OCI-LY1 (cell line): Measurements from ENCODE around the gene FBXO9.

Experiments
- H2AFZ ChIP-seq: fragments of 200-600 bp; sonication (generic), shearing (Covaris generic); 2 replicates; pipeline ENCODE4 v1.6.0; 2014; ENCODE audit warnings: antibody characterized with exemption, mild to moderate bottlenecking, low read length
- H3F3A ChIP-seq: fragments of 200-600 bp; sonication (generic), shearing (Covaris generic); 2 replicates; pipeline ENCODE4 v1.6.0; 2014; ENCODE audit warnings: mild to moderate bottlenecking, antibody characterized with exemption, low read length, moderate library complexity; ENCODE audit not compliant: insufficient read depth
- H3K27ac ChIP-seq: fragments of 200-600 bp; sonication (generic); 2 replicates; pipeline ENCODE4 v1.5.1; 2014; ENCODE audit warnings: low read length, mixed run types, mild to moderate bottlenecking, low read depth; ENCODE audit not compliant: poor library complexity, severe bottlenecking
- H3K27me3 ChIP-seq: fragments of 200-600 bp; sonication (generic); 2 replicates; pipeline ENCODE4 v1.6.0; 2014; ENCODE audit warnings: antibody characterized with exemption, mild to moderate bottlenecking, low read length, moderate library complexity; ENCODE audit not compliant: insufficient read depth
- H3K36me3 ChIP-seq: fragments of 200-600 bp; sonication (generic); 2 replicates; pipeline ENCODE4 v1.6.1; 2014; ENCODE audit warnings: mild to moderate bottlenecking, antibody characterized with exemption, low read length, moderate library complexity, mixed read lengths; ENCODE audit not compliant: insufficient read depth
- H3K4me1 ChIP-seq: fragments of 200-600 bp; sonication (generic); 2 replicates; pipeline ENCODE4 v1.5.1; 2014; ENCODE audit warnings: mild to moderate bottlenecking, low read length, moderate library complexity; ENCODE audit not compliant: insufficient read depth, severe bottlenecking
- H3K4me2 ChIP-seq: fragments of 200-600 bp; sonication (generic), shearing (Covaris generic); 2 replicates; pipeline ENCODE4 v1.6.1; 2014; ENCODE audit warnings: low read length
- H3K4me3 ChIP-seq: fragments of 200-600 bp; sonication (generic); 2 replicates; pipeline ENCODE4 v1.5.1; 2014; ENCODE audit warnings: low read length, low read depth, mild to moderate bottlenecking, mixed read lengths; ENCODE audit not compliant: poor library complexity, severe bottlenecking
- H3K79me2 ChIP-seq: fragments of 200-600 bp; shearing (Covaris generic); 2 replicates; pipeline ENCODE4 v1.6.1; 2016; ENCODE audit warnings: mixed run types, low read length, mixed read lengths; ENCODE audit not compliant: insufficient read depth
- H3K9ac ChIP-seq: fragments of 200-600 bp; sonication (generic), shearing (Covaris generic); 2 replicates; pipeline ENCODE4 v1.6.1; 2014; ENCODE audit warnings: mild to moderate bottlenecking, low read length, mixed read lengths
- H3K9me2 ChIP-seq: fragments of 200-600 bp; sonication (generic), shearing (Covaris generic); 2 replicates; pipeline ENCODE4 v1.6.1; 2014; ENCODE audit warnings: low read depth, mild to moderate bottlenecking, low read length, mixed read lengths
- H3K9me3 ChIP-seq: fragments of 200-600 bp; shearing (Covaris generic); 2 replicates; pipeline ENCODE4 v1.6.1; 2014; ENCODE audit warnings: low read length, mixed read lengths
- H4K20me1 ChIP-seq: fragments of 200-600 bp; sonication (generic), shearing (Covaris generic); 2 replicates; pipeline ENCODE4 v1.6.0; 2016; ENCODE audit warnings: mild to moderate bottlenecking, low read length; ENCODE audit not compliant: insufficient read depth
- CTCF ChIP-seq: fragments of 200-600 bp; sonication (generic), shearing (Covaris generic); IDR thresholded peaks from 2 replicates; pipeline ENCODE4 v1.5.1; 2017; ENCODE audit warnings: mild to moderate bottlenecking, antibody characterized with exemption, low read length, moderate library complexity, mixed read lengths
- EZH2 ChIP-seq: fragments of 200-600 bp; sonication (generic), shearing (Covaris generic); IDR thresholded peaks from 2 replicates; pipeline ENCODE4 v1.8.0; 2017; ENCODE audit warnings: borderline replicate concordance, mixed run types, mild to moderate bottlenecking, antibody characterized with exemption, low read length, moderate library complexity, mixed read lengths

FBXO9 gene

GRCh38 chr6:53067849-53068361 lies 2.7 kb downstream of the FBXO9 start:
- Histone ChIP-seq H3K4me3 (no peak overlapping the region), H3K9me2 (no peaks in the 10 kb centered on the region), H3K9ac (no peak overlapping the region), H3K79me2 (no peaks in the 10 kb centered on the region), H3K27ac (no peak overlapping the region), H3K4me1 (peaks cover 22% of the 10 kb centered on the region), H3K27me3 (no peaks in the 10 kb centered on the region), H3K9me3 (no peaks in the 10 kb centered on the region), H2AFZ (no peak overlapping the region), H3F3A (no peaks in the 10 kb centered on the region), H3K4me2 (no peak overlapping the region), H3K36me3 (peaks cover 14% of the 10 kb centered on the region; the same call in 1 of the 2 replicates), H4K20me1 (no peaks in the 10 kb centered on the region)
- no peak for TF ChIP-seq EZH2
- TF ChIP-seq CTCF = no peak

- Histone ChIP-seq H3K27me3 (no peaks in the 10 kb centered on the region), H3K9me3 (no peaks in the 10 kb centered on the region), H3K9ac (no peak overlapping the region), H3K27ac (no peak overlapping the region), H2AFZ (no peak overlapping the region), H3K79me2 (no peaks in the 10 kb centered on the region), H3K4me1 (peaks cover 18% of the 10 kb centered on the region), H3K36me3 (peaks cover 26% of the 10 kb centered on the region), H3K4me2 (no peak overlapping the region), H4K20me1 (no peaks in the 10 kb centered on the region), H3F3A (no peaks in the 10 kb centered on the region), H3K9me2 (no peaks in the 10 kb centered on the region), H3K4me3 (no peak overlapping the region)
- no peak for TF ChIP-seq EZH2
- TF ChIP-seq CTCF = no peak
Measured at GRCh38 chr6:53069427-53069826, 4.2 kb downstream of the FBXO9 start.

- H2AFZ ChIP-seq = no peak overlapping the region
- H3K4me3 ChIP-seq = no peak overlapping the region
- H3K79me2 ChIP-seq = no peaks in the 10 kb centered on the region
- peaks cover 32% of the 10 kb centered on the region for H3K36me3 ChIP-seq
- H3K4me2 ChIP-seq = no peak overlapping the region
- TF ChIP-seq CTCF (no peak), EZH2 (no peak)
- no peak overlapping the region for H3K9ac ChIP-seq
- no peaks in the 10 kb centered on the region for H4K20me1 ChIP-seq
- H3K4me1 ChIP-seq = peaks cover 17% of the 10 kb centered on the region
- H3K27ac ChIP-seq = no peak overlapping the region
- H3K9me3 ChIP-seq = no peaks in the 10 kb centered on the region
- H3F3A ChIP-seq = no peaks in the 10 kb centered on the region
- H3K9me2 ChIP-seq = no peaks in the 10 kb centered on the region
- H3K27me3 ChIP-seq = no peaks in the 10 kb centered on the region
Measured at GRCh38 chr6:53070806-53071205, 5.6 kb downstream of the FBXO9 start.
